Suprapubic skin (tissue), 3 donors: ENCODE data around the gene DAND5.

Experiments
- CTCF ChIP-seq, 2 donors: fragments of 200-600 bp in 1 of 2; fragments of 450-650 bp in 1 of 2; sonication (generic) in 1 of 2; IDR thresholded peaks; one replicate each; pipeline ENCODE4 v1.5.1; 2016 to 2019; ENCODE audit warnings: antibody characterized with exemption in 2 of 2, mild to moderate bottlenecking in 1 of 2, moderate library complexity in 1 of 2
- POLR2A ChIP-seq, 2 donors: fragments of 450-650 bp; IDR thresholded peaks; one replicate each; pipeline ENCODE4 v1.6.1; 2017; ENCODE audit warnings: antibody characterized with exemption in 2 of 2, mild to moderate bottlenecking in 2 of 2, moderate library complexity in 2 of 2

GRCh38 chr19:12997179-12997966, 28.0 kb downstream of the DAND5 start:
- TF ChIP-seq POLR2A (IDR thresholded peaks at IDR 0.05) (no peak), CTCF (IDR thresholded peaks at IDR 0.05) (no peak)
